IMR-90 (cell line): ENCODE results near the gene SLC12A7. TPM values are rescaled to one million over a fixed set of nuclear protein-coding genes. Genes with fewer than 3 reads are reported as not detected.

Source experiments
- ATAC-seq: fragments of 200-7000 bp; cut with Tn5 transposase; 2 replicates; pipeline ENCODE4 v1.9.1; 2020; ENCODE audit warnings: low read depth, mild to moderate bottlenecking, moderate library complexity
- BruUV-seq: library from RNA; stranded (reverse); fragments of 400-500 nt; replicated peaks from 2 replicates; lab custom pipeline; 2021; lab: Mats Ljungman, UMichigan
- CTCF ChIA-PET: fragments of 300-600 bp; formaldehyde crosslinking; extraction: SDS; loops from one replicate; lab custom pipeline; 2021; ENCODE audit warnings: antibody characterized with exemption; lab: Yijun Ruan, JAX
- POLR2A ChIA-PET: fragments of 300-600 bp; sonication (Branson Sonifier 250); formaldehyde crosslinking; loops from one replicate; lab custom pipeline; 2022; ENCODE audit warnings: antibody characterized with exemption; ENCODE audit not compliant: unreplicated experiment; lab: Charles Lee
- DNase-seq: peaks from one replicate; pipeline ENCODE4 v3.0.0; 2013
- H2AFZ ChIP-seq: replicated peaks from 2 replicates; pipeline ENCODE3; 2013; ENCODE audit warnings: low read length, mild to moderate bottlenecking; ENCODE audit not compliant: poor library complexity
- H2AK5ac ChIP-seq: 2 replicates; pipeline ENCODE4 v1.6.1; 2013; ENCODE audit warnings: low read depth, low read length, inconsistent platforms
- H2AK9ac ChIP-seq: replicated peaks from 2 replicates; pipeline ENCODE3; 2013; ENCODE audit warnings: mild to moderate bottlenecking, low read depth, low read length, moderate library complexity; ENCODE audit not compliant: poor library complexity
- H2BK120ac ChIP-seq: 2 replicates; pipeline ENCODE4 v1.6.1; 2013; ENCODE audit warnings: low read depth, low read length, inconsistent platforms
- H2BK15ac ChIP-seq: 3 replicates; pipeline ENCODE4 v1.6.1; 2013; ENCODE audit warnings: low read depth, low read length, inconsistent platforms
- H2BK20ac ChIP-seq: 2 replicates; pipeline ENCODE4 v1.6.1; 2013; ENCODE audit warnings: low read depth, mild to moderate bottlenecking, inconsistent platforms, low read length, moderate library complexity
- H2BK5ac ChIP-seq: 2 replicates; pipeline ENCODE4 v1.6.1; 2013; ENCODE audit warnings: mild to moderate bottlenecking, low read depth, low read length, inconsistent platforms; ENCODE audit not compliant: poor library complexity, severe bottlenecking
- H3K14ac ChIP-seq: replicated peaks from 2 replicates; pipeline ENCODE4 v1.6.1; 2013; ENCODE audit warnings: low read depth, low read length, inconsistent platforms
- H3K18ac ChIP-seq: 2 replicates; pipeline ENCODE4 v1.6.1; 2013; ENCODE audit warnings: low read depth, low read length, control low read depth
- H3K23ac ChIP-seq: 2 replicates; pipeline ENCODE4 v1.6.1; 2013; ENCODE audit warnings: low read depth, low read length, inconsistent platforms
- H3K27ac ChIP-seq: 2 replicates; pipeline ENCODE4 v1.5.1; 2013; ENCODE audit warnings: mild to moderate bottlenecking, control low read depth, low read length; ENCODE audit not compliant: insufficient read depth
- H3K27me3 ChIP-seq: 2 replicates; pipeline ENCODE4 v1.6.1; 2013; ENCODE audit warnings: low read length; ENCODE audit not compliant: control insufficient read depth, insufficient read depth
- H3K36me3 ChIP-seq: 2 replicates; pipeline ENCODE4 v1.6.1; 2013; ENCODE audit warnings: low read length, mixed read lengths; ENCODE audit not compliant: control insufficient read depth, insufficient read depth
- H3K4ac ChIP-seq: 2 replicates; pipeline ENCODE4 v1.6.1; 2013; ENCODE audit warnings: low read depth, low read length, inconsistent platforms
- H3K4me1 ChIP-seq: 2 replicates; pipeline ENCODE4 v1.6.1; 2013; ENCODE audit warnings: low read length, mixed read lengths; ENCODE audit not compliant: control insufficient read depth, insufficient read depth
- H3K4me2 ChIP-seq: 2 replicates; pipeline ENCODE4 v1.6.1; 2013; ENCODE audit warnings: low read depth, mild to moderate bottlenecking, control low read depth, low read length, moderate library complexity
- H3K4me3 ChIP-seq: 2 replicates; pipeline ENCODE4 v1.5.1; 2013; ENCODE audit warnings: low read depth, mild to moderate bottlenecking, control low read depth, low read length, moderate library complexity; ENCODE audit not compliant: insufficient read depth
- H3K56ac ChIP-seq: 2 replicates; pipeline ENCODE4 v1.6.1; 2013; ENCODE audit warnings: low read length, inconsistent platforms; ENCODE audit not compliant: insufficient read depth; ENCODE audit errors: extremely low read depth
- H3K79me1 ChIP-seq, 2 experiments: 2 replicates each; pipeline ENCODE4 v1.6.1; 2013; ENCODE audit warnings: low read length in 2 of 2, inconsistent platforms in 1 of 2, low read depth in 1 of 2
- H3K9ac ChIP-seq: 2 replicates; pipeline ENCODE4 v1.6.1; 2013; ENCODE audit warnings: low read depth, low read length, control low read depth
- H3K9me1 ChIP-seq: 2 replicates; pipeline ENCODE4 v1.6.1; 2013; ENCODE audit warnings: low read length, inconsistent platforms; ENCODE audit not compliant: insufficient read depth
- H3K9me3 ChIP-seq: 2 replicates; pipeline ENCODE4 v1.6.1; 2013; ENCODE audit warnings: low read length; ENCODE audit not compliant: control insufficient read depth, insufficient read depth
- H4K20me1 ChIP-seq: 2 replicates; pipeline ENCODE4 v1.6.1; 2013; ENCODE audit warnings: low read length, inconsistent platforms; ENCODE audit not compliant: insufficient read depth
- H4K5ac ChIP-seq: 2 replicates; pipeline ENCODE4 v1.6.1; 2013; ENCODE audit warnings: mild to moderate bottlenecking, low read depth, low read length, control low read depth
- H4K8ac ChIP-seq, 2 experiments: 2 replicates each; pipeline ENCODE4 v1.6.1; 2013; ENCODE audit warnings: low read depth in 2 of 2, low read length in 2 of 2, control low read depth in 1 of 2, inconsistent platforms in 1 of 2
- H4K91ac ChIP-seq: 2 replicates; pipeline ENCODE4 v1.6.1; 2013; ENCODE audit warnings: low read depth, low read length, inconsistent platforms; ENCODE audit not compliant: insufficient read depth
- CEBPB ChIP-seq: IDR thresholded peaks from 2 replicates; pipeline ENCODE4 v1.6.1; 2012; ENCODE audit warnings: low read depth, low read length, improper control_type of control experiment
- MAFK ChIP-seq: IDR thresholded peaks from 2 replicates; pipeline ENCODE4 v1.6.1; 2012; ENCODE audit warnings: low read depth, low read length, improper control_type of control experiment
- NFE2L2 ChIP-seq: fragments of 150-350 bp; IDR thresholded peaks from 2 replicates; pipeline ENCODE4 v1.6.1; 2016; ENCODE audit warnings: low read depth, mild to moderate bottlenecking, low read length
- RAD21 ChIP-seq: IDR thresholded peaks from 2 replicates; pipeline ENCODE4 v1.6.1; 2012; ENCODE audit warnings: low read length, improper control_type of control experiment
- RFX5 ChIP-seq: IDR thresholded peaks from 2 replicates; pipeline ENCODE4 v1.8.0; 2012; ENCODE audit warnings: low read depth, mild to moderate bottlenecking, low read length, moderate library complexity
- WGBS, 2 experiments: methylation state at CpG; one replicate each; pipeline versions ENCODE4 v1.1.5 to v1.1.7; 2013; ENCODE audit warnings: missing lambda C conversion rate in 2 of 2; ENCODE audit not compliant: insufficient read length in 1 of 2; ENCODE audit errors: extremely low coverage in 2 of 2; 5-methylcytosine and 5-hydroxymethylcytosine counted together
- dilution Hi-C: fragments of 300-500 bp; cut with HindIII; formaldehyde crosslinking; loops from one replicate; pipeline ENCODE4 v1.14.3; 2018; ENCODE audit warnings: low sequenced_read_pairs; ENCODE audit not compliant: unreplicated experiment
- in situ Hi-C: fragments of 300-500 bp; cut with MboI; formaldehyde crosslinking; loops from 3 replicates; pipeline ENCODE4 v1.14.3; 2019; ENCODE audit warnings: low sequenced_read_pairs, inconsistent platforms, mixed read lengths
- intact Hi-C: fragments of 100-400 bp; cut with micrococcal nuclease; formaldehyde crosslinking; loops from 2 replicates; pipeline ENCODE4 v1.10.0; 2022
- polyA plus RNA-seq, 3 experiments: library from polyadenylated mRNA; depleted of rRNA; stranded (reverse); fragments of >200 nt; gene quantifications; 2 replicates each; pipeline ENCODE4 v1.2.3, GENCODE V29; 2012; ENCODE audit warnings: low replicate concordance in 1 of 3
- total RNA-seq: library from RNA; depleted of rRNA; stranded (reverse); fragments of >200 nt; gene quantifications from 2 replicates; pipeline ENCODE4 v1.2.3, GENCODE V29; 2012

Gene SLC12A7
- total and polyA plus RNA-seq, 2 of the 4 experiments (the other 2 are of a cell fraction), result 3.0 to 6.1 TPM

DNA sequence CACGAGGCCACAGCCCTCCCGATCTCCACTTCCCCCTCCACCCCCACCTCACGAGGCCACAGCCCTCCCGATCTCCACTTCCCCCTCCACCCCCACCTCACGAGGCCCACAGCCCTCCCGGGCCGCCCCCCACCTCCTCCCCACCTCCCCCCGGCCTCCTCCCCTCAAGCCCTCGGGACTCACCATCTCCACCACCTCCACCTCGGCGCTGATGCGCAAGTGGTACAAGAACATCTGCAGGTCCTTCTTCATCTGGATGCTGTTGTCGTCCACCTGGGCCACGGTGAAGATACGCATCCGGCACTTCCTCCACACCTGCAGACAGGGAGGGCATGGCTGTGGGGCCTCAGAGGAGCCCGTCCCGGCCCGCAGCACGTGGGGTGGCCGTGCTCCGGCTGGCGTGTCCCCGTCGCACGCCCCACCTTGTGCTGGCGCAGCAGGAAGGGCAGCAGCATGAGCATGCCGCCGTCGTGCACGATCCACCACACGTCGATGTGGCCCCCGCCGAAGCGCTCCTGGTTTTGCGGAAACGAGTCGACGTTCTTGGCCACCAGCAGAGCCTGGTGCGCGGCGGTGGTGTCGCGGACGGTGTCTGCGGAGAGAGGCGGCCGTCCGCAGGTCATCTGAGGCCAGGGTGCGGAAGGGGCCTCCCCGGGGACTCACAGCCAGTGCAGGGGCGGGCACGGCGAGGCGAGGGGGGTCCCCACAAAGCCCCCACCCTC, 48.0 kb downstream of the SLC12A7 start:
- no peaks in the 10 kb centered on the region for H3K9me3 ChIP-seq
- no peak overlapping the region for H2AK5ac ChIP-seq
- no peak overlapping the region for H2BK5ac ChIP-seq
- ChIA-PET POLR2A (no interaction called here), CTCF (no interaction called here)
- H4K20me1 ChIP-seq, result no peaks in the 10 kb centered on the region
- H2BK15ac ChIP-seq, result no peak overlapping the region
- no peak overlapping the region for H3K14ac ChIP-seq
- H3K27me3 ChIP-seq, result no peaks in the 10 kb centered on the region
- peaks cover 20% of the 10 kb centered on the region for H3K36me3 ChIP-seq
- H3K9me1 ChIP-seq, result no peaks in the 10 kb centered on the region
- no peak overlapping the region for H3K23ac ChIP-seq
- ATAC-seq, result no peak
- no peaks in the 10 kb centered on the region for H3K79me1 ChIP-seq
- H2BK120ac ChIP-seq, result no peak overlapping the region
- intact Hi-C loops (no loop called here), dilution Hi-C loops (no loop called here), in situ Hi-C loops (no loop called here)
- no peak overlapping the region for H3K4ac ChIP-seq
- WGBS, 2 experiments, result 96% methylated on average over 25 of the region's 56 CpGs; no CpG with 5 or more reads in 1 of the 2 experiments
- no peak overlapping the region for H3K27ac ChIP-seq
- H4K91ac ChIP-seq, result no peak overlapping the region
- no peak overlapping the region for H2AFZ ChIP-seq
- H3K4me1 ChIP-seq, result no peaks in the 10 kb centered on the region
- no peak overlapping the region for H3K9ac ChIP-seq
- no peak overlapping the region for H4K8ac ChIP-seq
- H4K5ac ChIP-seq, result no peak overlapping the region
- H3K18ac ChIP-seq, result no peak overlapping the region
- no TSS peak for BruUV-seq
- no peak for DNase-seq
- no peak overlapping the region for H3K56ac ChIP-seq
- no peak overlapping the region for H2BK20ac ChIP-seq
- H3K4me3 ChIP-seq, result no peak overlapping the region
- H2AK9ac ChIP-seq, result no peak overlapping the region
- TF ChIP-seq NFE2L2 (no peak), RAD21 (no peak), MAFK (no peak), CEBPB (no peak), RFX5 (no peak)
- H3K4me2 ChIP-seq, result no peak overlapping the region
